Dermis lymphatic vessel endothelial cell (primary cell): ENCODE data around the gene CEACAM20. TPM values are rescaled to one million over a fixed set of nuclear protein-coding genes. Genes with fewer than 3 reads are reported as not detected.

Source experiments
- total RNA-seq: library from RNA; depleted of rRNA; stranded (reverse); fragments of >200 nt; gene quantifications from 2 replicates; pipeline ENCODE4 v1.2.1, GENCODE V29; 2014

The CEACAM20 gene
- total RNA-seq: not detected in 2 replicates

DNA sequence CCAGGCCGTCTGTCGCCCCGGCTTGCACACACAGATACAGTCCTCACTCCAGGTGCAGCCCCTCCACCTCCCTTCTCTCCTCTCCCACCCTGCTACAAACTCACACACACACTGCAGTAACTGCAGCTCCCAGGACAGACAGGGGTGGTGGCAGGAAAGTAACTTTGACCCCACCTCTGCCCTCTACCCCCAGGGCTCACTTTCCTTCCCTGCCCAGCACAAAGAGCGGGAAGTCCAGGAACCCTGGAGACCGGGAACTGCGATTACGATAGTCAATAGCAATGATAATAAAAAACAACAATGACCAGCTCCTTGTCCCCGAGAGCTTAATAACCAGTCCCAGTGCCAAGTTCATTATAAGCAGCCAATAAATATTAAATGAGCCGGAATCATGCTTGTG is at the start of gene CEACAM20:
Gene CEACAM20 (minus strand): TSS at position 140 of the 400 bp plus-strand sequence. CDS start 166 bp downstream, outside the sequence.

DNA sequence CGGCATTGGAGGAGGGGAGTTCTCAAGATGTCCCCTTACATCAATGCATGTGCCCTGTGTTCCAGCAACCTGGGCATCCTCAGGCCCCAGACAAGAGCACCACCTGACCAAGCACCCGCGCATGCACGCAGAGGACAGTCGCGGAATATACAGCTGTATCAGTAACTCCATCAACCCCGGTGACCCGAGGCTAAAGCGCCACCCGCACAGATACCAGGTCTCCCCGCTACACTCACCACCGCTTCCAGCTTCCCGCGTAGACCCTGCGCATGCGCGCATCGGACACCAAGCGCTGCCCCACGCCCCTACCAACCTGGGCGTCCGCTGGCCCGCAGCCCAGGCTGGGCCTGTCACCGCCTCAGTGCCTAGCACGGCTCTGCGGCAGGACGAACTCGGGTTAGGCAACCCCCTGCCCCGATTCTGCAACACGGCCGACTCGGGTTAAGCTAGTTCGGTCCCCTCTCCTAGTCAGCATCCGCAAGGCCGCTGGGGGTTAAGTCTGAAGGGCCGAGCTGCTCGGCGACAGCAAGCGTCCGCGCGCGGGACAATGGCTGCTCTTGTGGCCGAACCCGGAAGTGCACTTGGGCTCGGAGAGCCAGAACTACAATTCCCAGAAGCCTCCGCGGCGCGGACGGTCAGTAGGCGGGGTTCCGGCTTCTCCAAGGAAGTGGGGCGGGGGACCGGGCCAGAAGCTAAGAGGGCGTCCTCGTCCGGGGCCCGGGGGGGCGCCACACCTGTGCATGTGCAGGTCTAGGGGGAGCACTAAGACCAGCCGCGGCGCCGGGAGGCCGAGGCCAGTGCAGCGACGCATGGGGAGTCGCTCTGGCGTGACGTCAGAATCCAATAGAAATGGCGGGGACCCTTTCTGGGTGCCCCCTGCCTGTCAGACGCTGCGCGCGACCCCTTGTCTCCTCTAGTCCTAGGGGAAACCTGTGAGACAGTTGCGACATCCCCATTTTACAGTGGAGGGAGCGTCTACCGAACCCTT is 29.2 kb downstream of the CEACAM20 start, which contains the start of gene ZNF180:
Gene ZNF180 (minus strand): TSS at position 561 of the 988 bp plus-strand sequence. CDS start 3,188 bp downstream, outside the sequence.

Other genes with a start within 250 kb of the CEACAM20 start
- 6.7 and 8.2 TPM in 2 replicates for gene ZNF235, start 224.7 kb downstream of the CEACAM20 start, total RNA-seq
- gene ZNF112, start 173.0 kb downstream of the CEACAM20 start, total RNA-seq: 6.1 and 8.9 TPM in 2 replicates
- gene ZNF285, start 128.1 kb downstream of the CEACAM20 start, total RNA-seq: 1.5 TPM in 2 replicates
- 1.5 and 5.4 TPM in 2 replicates for gene ZNF229, start 81.2 kb downstream of the CEACAM20 start, total RNA-seq
- 7.5 and 7.6 TPM in 2 replicates for gene ZNF180, start 29.2 kb downstream of the CEACAM20 start, total RNA-seq
- 0.11 TPM in 1 of 2 replicates, not detected in the other for gene IGSF23, start 83.9 kb upstream of the CEACAM20 start, total RNA-seq
- gene PVR, start 114.2 kb upstream of the CEACAM20 start, total RNA-seq: 25.3 and 58.1 TPM in 2 replicates
- 0.69 and 0.87 TPM in 2 replicates for gene CEACAM19, start 141.8 kb upstream of the CEACAM20 start, total RNA-seq
- not detected in 2 replicates for gene CEACAM16, start 169.5 kb upstream of the CEACAM20 start, total RNA-seq
- 0.98 and 1.4 TPM in 2 replicates for gene BCL3, start 219.0 kb upstream of the CEACAM20 start, total RNA-seq
- not detected in 2 replicates for gene CBLC, start 248.2 kb upstream of the CEACAM20 start, total RNA-seq